Bronchial epithelial cell (primary cell): ENCODE data around the gene PDE11A. TPM values are rescaled to one million over a fixed set of nuclear protein-coding genes. Genes with fewer than 3 reads are reported as not detected.

ENCODE experiments used
- DNase-seq: peaks from one replicate; pipeline ENCODE4 v3.0.0-alpha.2; 2010; ENCODE audit warnings: low read depth
- FAIRE-seq: peaks from 2 replicates; lab custom pipeline; 2011; peaks lifted over from hg19 to GRCh38; lab: Jason Lieb, UNC
- H3K27me3 ChIP-seq: 2 replicates; pipeline ENCODE4 v1.5.1; 2011; ENCODE audit warnings: low read length; ENCODE audit not compliant: control insufficient read depth, insufficient read depth
- H3K36me3 ChIP-seq: 2 replicates; pipeline ENCODE4 v1.5.1; 2011; ENCODE audit warnings: low read length; ENCODE audit not compliant: control insufficient read depth, insufficient read depth
- H3K4me3 ChIP-seq: 2 replicates; pipeline ENCODE4 v1.5.1; 2011; ENCODE audit warnings: mild to moderate bottlenecking, low read depth, low read length, control low read depth
- total RNA-seq: library from RNA; depleted of rRNA; stranded (reverse); fragments of >200 nt; gene quantifications from 2 replicates; pipeline ENCODE4 v1.2.1, GENCODE V29; 2014
- TF ChIP-seq, protein P1 (sequence below): IDR thresholded peaks from 2 replicates; pipeline ENCODE4 v1.5.1; 2011; ENCODE audit warnings: mild to moderate bottlenecking, moderate library complexity, low read length, control low read depth, inconsistent platforms; ENCODE audit not compliant: insufficient read depth, severe bottlenecking

PDE11A gene
- total RNA-seq, 1 donor from 2014 or later: not detected

GRCh38 chr2:178112202-178113152, 39.9 kb upstream of the PDE11A start, which contains the start of gene RBM45:
Gene RBM45 (plus strand): TSS chr2:178112437. CDS start chr2:178112547, 110 bp downstream.
- FAIRE-seq (peak; percentile 18), DNase-seq (peak; percentile 90)
- Histone ChIP-seq H3K36me3 (no peaks in the 10 kb centered on the region), H3K4me3 (peak within 1 kb of the TSS; percentile 75), H3K27me3 (no peaks in the 10 kb centered on the region)
- TF ChIP-seq, protein P1, sequence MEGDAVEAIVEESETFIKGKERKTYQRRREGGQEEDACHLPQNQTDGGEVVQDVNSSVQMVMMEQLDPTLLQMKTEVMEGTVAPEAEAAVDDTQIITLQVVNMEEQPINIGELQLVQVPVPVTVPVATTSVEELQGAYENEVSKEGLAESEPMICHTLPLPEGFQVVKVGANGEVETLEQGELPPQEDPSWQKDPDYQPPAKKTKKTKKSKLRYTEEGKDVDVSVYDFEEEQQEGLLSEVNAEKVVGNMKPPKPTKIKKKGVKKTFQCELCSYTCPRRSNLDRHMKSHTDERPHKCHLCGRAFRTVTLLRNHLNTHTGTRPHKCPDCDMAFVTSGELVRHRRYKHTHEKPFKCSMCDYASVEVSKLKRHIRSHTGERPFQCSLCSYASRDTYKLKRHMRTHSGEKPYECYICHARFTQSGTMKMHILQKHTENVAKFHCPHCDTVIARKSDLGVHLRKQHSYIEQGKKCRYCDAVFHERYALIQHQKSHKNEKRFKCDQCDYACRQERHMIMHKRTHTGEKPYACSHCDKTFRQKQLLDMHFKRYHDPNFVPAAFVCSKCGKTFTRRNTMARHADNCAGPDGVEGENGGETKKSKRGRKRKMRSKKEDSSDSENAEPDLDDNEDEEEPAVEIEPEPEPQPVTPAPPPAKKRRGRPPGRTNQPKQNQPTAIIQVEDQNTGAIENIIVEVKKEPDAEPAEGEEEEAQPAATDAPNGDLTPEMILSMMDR: peak; percentile 100

GRCh38 chr2:178111743-178112142, 39.2 kb upstream of the PDE11A start:
- H3K36me3 ChIP-seq: no peaks in the 10 kb centered on the region
- FAIRE-seq: no peak

GRCh38 chr2:178110681-178111080, 38.1 kb upstream of the PDE11A start:
- Histone ChIP-seq H3K36me3 (no peaks in the 10 kb centered on the region), H3K27me3 (no peaks in the 10 kb centered on the region), H3K4me3 (no peak overlapping the region)
- no peak for DNase-seq
- FAIRE-seq: no peak
- TF ChIP-seq, protein P1: no peak

More at GRCh38 chr2:178111743-178112142, 39.2 kb upstream of the PDE11A start:
- Histone ChIP-seq H3K27me3 (no peaks in the 10 kb centered on the region), H3K4me3 (no peak overlapping the region)
- DNase-seq: no peak
- TF ChIP-seq, protein P1: no peak

GRCh38 chr2:178109813-178110212, 37.2 kb upstream of the PDE11A start:
- H3K36me3 ChIP-seq: no peaks in the 10 kb centered on the region
- no peaks in the 10 kb centered on the region for H3K27me3 ChIP-seq
- TF ChIP-seq, protein P1: peak; percentile 37
- no peak for FAIRE-seq
- H3K4me3 ChIP-seq: no peak overlapping the region
- DNase-seq: peak; percentile 59

DNA sequence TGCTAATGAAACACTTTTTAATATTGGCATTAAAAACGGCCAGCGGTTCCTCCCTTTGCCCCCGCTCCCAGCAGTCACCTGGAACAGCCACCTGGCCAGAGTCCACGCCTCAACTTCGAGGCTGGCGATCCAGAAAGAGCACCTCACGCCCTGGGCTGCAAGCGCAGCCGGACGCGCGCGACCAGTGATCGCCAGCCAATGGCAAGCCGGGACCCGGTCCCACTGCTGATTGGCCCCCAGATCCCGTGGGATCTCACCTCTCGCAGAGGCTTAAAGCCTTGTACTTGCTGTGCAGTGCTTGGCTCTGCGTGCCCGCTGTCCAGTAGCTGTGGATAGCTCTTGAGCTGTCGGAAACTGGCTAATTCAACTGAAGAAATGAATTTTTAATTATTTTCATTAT, 35.6 kb upstream of the PDE11A start:
- no peaks in the 10 kb centered on the region for H3K27me3 ChIP-seq
- TF ChIP-seq, protein P1: no peak
- no peak overlapping the region for H3K4me3 ChIP-seq
- no peak for FAIRE-seq
- no peak for DNase-seq
- no peaks in the 10 kb centered on the region for H3K36me3 ChIP-seq
